Astrocyte of the hippocampus (primary cell): ENCODE measurements around the gene PARD3.
"Not testable (repeated sequence)": the region's sequence is repeated elsewhere in the genome, so short reads cannot be mapped to it uniquely, and the experiment has no call there.

ENCODE experiments used
- DNase-seq: peaks from one replicate; pipeline ENCODE4 v3.0.0; 2011; ENCODE audit warnings: low read depth, low spot score

The PARD3 gene

DNA sequence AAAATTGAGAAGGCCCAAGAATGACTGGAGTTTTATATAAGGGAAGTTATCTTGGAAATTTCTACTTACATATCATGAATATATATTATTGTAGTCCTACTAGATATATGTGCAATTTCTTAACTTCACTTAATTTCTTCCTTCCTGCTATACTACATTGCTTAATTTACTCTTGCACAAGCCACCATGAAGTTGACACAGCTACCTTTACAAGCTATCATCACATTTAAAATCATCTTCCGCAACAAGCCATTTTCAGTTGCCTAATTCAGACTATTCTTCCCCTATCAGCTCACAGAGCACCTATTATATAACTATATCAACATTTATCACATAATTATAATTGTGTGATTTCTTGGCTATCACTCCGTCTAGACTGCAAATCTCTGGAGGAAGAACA is 418.4 kb downstream of the PARD3 start:
- no peak for DNase-seq

DNA sequence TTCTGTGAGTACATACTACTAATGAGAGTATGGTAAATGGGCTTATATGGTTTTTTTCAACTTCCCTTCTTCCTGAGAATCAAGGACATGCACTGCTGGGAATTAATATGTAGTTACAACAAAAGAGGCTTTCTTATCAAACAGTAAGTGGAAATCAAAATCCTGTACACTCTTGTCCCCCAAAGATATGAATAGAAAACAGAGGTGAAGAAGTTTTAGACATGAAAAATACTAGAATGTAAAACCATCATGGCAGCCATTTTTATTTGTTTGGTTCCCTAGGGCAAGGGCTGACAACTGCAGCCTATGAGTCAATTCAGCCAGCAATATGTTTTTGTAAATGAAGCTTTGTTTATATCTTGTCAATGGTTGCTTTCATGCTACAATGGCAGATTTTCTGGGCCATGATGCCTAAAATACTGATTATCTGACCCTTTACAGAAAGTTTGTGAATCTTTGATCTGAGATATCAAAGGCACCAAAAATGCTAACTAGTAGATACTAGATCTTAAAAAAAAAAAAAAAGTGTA is 422.4 kb downstream of the PARD3 start:
- DNase-seq: no peak

DNA sequence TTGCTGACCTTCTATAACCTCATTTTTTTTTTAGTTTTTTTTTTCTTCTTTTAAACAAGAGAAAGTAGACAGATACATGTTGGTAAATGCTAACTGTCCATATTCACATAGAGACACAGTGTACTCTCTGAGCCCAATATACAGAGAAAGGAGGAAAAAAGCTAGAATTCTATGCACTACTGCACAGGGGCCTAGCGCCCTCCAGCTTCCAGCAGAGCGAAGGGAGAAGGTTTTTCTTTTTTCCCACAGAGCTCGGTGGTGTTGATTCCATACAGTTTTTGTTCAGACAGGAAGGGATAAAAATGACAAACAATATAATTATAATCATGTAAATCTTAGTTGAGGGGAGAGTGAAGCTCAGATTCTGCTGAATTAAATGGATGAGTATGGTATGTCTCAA is 423.9 kb downstream of the PARD3 start:
- not testable (repeated sequence) for DNase-seq

DNA sequence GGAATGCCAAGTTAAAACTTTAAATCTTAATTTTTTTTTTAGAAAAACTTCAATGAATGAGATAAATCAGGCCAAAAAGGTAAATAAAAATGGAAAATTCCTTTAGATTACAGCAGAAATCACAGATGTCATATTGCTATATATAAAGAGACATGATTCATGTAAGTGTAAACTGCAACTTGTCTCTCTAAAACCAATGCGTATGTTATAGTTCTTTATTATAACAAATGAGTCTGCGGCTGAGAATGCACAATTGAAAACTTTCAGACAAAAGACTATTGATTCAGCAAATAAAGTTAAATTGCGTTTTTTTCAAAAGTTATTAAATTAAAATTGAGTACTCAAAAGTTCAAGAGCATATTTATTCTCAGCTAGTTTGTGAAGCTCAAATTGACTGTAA is 425.3 kb downstream of the PARD3 start:
- DNase-seq: no peak

DNA sequence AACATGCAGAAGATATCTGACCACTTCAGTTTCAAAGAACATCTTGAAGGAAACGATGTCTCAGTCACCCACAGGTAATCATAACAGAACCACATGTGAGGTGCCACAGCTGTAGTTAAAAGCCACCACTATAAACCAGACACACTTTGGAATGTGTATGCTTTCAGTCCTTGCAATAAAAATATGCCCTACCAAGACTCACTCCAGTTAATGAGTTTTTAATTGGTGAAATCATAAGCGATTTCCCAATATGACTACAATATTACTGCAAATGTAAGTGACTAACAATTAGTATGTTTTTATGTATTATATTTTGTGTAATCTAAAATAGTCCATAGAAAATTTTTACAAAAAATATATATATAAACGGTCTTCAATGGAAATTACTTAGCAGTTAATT is 428.2 kb downstream of the PARD3 start:
- DNase-seq: no peak

DNA sequence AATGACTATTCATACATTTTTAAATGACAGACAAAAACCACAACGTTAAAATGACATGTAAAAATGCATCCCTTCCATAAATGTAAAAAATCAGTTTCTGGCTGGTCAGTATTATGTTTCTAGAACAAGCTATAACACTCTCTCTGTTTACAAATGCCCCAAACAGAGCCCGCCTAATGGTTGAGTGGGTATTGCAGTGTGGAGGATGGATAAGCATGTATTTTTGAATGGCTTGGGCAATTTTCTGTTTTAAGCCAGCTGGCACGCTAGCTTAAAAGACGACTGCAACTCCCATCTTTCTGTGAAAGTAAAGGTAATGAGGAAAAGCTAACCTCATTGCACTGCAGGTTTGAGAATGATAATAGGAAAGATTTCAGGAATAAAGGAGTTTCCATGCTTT is 430.7 kb downstream of the PARD3 start:
- DNase-seq: no peak

DNA sequence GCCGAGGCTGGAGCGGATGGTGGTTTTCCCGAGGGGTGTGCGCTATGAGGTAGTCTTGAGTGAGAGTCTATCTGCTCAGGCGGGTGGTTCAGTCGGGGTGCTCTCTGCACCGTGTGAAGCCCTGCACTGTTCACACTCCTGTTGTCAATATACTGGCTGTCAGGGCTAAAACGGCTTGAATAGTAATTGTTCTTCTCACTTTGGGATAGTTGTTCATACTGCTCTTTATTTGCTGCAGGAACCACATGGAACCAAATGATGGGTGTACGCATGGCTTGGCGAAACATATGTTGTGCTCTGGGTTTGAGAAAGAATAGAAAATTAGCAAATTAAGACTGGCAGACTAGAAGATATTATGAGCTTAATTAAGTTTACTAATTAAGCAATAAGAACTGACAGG is 432.5 kb downstream of the PARD3 start:
- no peak for DNase-seq

DNA sequence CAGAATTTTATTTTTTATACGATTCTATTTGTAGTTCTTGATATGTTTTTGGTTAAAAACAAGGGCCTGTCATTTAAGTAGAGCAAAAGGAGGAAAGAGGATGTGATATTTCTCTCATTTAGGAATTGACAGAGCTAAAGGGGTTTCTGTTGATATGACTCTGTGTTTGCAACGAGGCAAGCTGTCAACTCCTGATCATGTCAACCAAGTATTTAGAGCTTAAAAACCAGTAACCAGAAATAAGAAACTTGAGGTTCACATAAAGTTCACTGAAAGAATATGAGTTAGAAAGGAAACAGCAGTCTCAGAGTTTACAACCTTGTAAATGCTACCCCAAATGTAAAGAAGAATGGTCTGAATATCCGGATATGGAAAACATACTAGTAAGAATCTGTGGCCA is 434.2 kb downstream of the PARD3 start:
- no peak for DNase-seq

DNA sequence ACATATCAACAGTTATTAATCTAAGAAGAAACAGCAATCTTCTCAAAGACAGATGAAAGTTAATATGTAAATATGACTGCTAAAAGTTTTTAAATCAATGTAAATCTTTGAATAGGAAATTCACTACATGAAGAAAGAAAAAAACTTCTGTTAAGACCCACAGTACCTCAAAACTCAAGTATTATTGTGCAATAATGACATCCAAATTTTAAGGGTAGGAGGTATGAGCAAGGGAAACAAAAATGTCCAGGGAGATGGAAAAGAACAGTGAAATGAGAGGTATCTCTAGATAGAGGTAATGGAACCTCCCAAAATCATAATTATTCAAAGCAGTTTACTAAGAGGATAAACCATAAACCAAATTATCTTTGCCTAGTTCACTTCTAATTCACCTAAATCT is 436.8 kb downstream of the PARD3 start:
- DNase-seq: no peak

DNA sequence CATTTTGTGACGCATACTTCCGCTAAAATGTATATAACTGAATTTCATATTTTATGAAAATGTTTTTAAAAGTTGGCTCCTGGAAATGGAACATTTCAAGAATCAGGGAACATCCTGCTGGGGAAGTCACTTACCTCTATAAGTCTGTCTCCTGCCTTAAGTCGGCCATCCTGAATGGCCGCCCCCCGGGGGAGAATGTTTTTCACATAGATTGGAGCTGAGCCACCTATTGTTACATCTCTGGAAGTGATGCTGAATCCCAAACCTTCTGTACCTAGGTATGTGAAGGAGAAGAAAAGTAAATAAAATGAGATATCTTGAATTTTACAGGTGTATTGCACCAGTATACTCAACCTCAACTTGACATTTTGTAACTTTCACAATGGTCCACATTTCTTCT is 437.3 kb downstream of the PARD3 start:
- no peak for DNase-seq

DNA sequence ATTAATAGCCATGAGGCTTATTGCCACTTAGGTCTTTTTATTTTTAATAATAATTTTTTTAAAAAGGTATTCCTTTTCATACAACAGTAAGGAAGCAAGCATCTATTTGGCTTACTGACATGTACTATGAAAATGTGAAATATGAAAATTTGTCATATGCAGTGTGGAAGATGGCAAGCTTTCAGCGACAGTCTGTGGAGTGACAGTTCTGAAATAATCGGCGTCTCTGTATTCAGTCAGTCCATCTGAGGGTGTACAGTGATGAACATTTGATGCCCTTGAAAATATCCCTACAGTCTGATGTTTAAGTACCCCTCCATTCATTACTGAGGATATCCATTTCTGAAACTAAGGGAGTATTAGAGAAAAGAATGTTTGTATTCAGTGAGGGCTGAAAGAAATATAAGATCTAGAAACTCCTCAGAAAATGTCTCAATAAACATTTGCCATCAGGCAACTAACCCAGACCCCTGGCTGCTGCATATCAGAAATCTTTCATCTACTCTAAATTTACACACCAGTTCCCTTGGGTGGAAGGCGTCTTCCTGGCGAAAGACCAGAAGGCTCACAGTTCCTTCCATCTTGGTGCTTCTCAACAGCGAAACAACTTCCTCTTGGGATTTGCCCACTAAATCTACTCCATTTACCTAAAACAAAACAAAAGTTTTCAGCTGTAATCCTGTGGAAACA is 440.6 kb downstream of the PARD3 start:
- no peak for DNase-seq

DNA sequence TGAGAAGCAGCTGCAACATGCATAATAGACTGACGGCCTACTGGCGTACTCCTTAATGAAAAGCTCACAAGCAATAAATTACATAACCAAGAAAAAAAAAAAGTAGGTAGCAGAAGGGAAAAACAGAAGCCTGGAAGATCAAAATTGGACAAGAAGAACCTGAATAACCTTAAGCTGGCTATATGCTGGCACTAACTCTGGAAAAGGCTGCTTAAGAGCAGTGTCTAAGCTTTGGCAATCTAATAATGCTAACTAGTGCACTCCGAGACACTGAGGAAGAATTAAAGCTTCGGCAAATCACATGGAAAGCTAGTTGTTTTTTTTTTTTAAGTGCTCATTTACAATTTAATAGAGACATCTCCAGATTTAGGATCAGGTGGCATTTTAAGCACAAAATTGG is 441.9 kb downstream of the PARD3 start:
- DNase-seq: no peak

DNA sequence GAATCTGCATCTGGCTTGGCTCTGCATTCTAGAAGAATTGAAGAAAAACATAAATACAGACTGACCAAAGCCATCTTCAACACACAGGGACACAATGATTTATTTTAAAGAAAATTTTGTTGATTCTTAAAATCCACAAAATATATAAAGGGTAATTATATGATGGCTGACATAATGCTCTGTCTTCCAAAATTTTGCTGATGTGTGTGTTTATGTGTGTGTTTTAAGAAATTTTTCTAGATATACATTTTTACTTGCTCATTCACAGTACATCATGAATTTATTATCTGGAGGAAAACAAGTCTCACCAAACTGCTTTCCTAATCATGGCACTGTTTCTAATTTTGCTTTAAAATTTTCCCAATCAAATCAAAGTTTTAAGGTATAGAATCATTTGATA is 442.6 kb downstream of the PARD3 start:
- no peak for DNase-seq

DNA sequence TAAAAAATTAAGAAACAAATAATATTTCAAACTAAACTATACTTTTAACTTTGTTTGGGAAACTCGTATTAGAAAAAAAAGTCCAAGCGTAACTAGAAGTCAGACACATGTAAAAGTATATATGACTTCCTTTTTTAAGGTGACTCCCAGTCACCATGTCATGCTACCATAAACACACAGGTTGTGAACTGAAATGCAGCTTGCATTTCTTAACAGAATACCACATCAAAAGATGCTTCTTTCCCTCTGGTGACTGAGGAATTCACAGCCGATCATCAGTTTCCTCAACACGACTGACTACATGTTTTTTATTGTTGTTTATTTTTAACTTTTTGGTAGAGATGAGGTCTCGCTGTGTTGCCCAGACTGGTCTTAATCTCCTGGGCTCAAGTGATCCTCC is 445.0 kb downstream of the PARD3 start:
- DNase-seq: no peak

DNA sequence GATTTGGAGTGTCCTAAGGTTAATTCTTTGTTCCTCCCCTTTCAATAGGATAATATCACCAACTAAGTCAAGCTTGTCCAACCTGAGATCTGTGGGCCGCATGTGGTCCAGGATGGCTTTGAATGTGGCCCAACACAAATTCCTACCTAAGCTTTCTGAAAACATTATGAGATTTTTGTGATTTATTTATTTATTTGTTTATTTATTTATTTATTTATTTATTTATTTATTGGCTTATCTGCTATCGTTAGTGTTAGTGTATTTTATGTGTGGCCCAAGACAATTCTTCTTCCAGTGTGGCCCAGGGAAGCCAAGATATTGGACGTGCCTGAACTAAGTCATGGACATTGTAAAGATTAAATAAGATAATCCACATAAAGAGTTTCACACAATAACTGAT is 446.0 kb downstream of the PARD3 start:
- no peak for DNase-seq

DNA sequence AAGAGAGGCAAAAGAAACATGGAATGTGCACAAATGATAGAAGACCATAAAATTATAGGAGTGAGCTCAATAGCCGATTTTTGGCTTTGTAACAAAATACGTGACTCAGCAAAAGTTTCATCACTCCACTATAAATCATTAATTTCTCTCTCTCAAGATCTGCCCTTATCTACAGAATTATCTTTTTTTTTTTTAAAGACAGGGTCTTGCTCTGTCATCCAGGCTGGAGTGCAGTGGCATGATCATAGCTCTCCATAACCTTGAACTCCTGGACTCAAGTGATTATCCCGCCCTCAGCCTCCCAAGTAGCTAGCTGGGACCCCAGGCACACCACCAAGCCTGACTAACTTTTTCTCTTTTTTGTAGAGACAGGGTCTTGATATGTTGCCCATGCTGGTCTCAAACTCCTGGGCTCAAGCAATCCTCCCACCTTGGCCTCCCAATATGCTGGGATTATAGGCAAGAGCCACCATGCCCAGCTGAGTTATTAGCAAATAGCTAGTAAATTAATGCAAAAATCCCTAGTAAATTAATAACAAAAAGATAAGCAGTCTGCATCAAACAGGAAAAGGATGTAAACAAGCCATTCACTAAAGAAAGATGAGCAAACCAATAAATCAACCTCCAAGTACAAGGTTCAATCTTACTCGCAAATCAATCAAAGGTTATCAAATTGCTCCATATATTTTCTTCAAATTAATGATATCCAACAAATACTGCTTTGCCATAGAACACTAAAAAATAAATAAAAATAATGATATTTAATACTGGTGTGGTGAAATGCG is 450.7 kb downstream of the PARD3 start:
- no peak for DNase-seq

DNA sequence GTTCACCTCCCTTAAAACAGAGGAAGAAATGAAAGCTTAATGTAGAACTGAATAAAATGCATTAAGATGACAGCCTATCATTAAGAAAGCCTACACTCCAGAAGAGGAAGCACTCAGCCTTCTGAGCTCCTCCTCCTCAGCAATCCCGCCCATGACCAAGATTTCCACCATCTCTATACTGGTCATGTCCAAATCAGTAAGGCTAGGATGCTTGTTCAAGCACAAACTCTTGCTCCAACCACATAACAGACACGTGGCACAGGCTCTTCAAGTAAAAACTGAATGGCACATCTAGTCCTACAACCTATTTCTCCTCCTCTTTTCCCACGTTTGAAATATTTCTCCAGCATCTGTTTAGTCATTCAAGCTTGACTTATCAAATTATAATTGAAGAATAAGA is 454.1 kb downstream of the PARD3 start:
- no peak for DNase-seq

DNA sequence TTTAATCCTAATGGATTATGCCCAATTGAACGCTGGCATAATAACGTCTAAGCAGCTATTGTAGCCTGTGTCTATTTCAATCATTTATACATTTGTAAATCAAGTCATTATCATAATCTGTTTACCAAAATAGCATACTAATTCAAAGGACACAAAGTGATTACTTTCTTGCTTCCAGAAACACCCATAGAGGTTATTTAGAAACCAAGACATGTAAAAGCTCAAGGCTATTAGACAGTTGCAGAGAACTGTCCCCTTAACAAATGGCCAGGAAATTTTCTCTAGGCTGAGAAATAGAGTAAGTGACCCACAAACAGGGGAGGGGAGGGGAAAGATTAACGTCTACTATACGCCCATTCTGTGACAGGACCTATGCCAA is 455.7 kb downstream of the PARD3 start:
- no peak for DNase-seq

DNA sequence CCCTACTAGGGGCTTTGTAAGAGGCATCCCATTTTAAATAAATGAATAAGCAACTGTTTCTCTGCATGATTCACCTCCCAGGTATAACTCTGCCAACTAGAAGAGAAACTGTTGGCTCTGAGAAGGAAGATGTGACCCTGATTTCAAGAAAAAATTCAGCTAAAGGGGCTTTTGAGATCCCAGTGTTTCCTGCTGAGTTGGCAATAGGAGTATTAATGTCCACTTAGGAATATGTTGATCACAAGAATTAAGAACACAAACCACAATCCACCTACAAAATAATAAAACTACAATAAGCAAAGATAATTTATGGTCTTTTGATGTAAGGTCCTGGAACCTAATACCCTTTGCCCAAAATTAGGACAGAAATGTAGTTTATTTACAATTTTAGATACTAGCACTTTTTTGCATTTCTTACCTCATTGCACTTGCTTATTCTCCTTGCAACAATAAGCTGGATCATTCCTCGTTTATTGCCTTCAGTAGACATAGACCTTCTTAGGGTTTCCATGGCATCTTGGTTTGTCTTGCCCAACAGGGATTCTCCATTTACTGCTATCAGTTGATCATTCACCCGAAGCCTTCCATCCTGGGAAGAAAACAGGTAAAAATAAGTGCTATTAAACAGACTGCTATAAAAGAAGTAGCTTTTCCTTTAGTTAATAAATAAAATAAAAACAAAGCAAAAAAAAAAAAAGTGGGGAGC is 456.2 kb downstream of the PARD3 start:
- DNase-seq: no peak

DNA sequence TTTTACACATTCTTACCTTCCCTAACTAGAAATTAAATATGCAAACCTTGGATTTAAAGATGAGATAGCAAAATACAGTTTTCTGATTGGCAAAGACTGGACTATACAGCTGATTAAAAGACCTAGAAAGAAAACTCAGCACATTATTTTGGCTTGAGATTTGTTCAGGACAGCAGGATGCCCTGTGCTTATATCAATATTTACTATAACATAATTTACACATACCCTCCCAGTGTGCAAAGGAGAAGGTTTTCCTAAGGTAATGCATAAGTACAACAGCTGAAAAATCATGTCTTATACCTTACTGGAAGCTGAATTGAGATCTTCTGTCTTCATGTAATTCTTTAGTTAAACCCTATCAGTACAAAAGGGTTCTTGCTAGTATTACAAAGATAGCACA is 458.6 kb downstream of the PARD3 start:
- no peak for DNase-seq

DNA sequence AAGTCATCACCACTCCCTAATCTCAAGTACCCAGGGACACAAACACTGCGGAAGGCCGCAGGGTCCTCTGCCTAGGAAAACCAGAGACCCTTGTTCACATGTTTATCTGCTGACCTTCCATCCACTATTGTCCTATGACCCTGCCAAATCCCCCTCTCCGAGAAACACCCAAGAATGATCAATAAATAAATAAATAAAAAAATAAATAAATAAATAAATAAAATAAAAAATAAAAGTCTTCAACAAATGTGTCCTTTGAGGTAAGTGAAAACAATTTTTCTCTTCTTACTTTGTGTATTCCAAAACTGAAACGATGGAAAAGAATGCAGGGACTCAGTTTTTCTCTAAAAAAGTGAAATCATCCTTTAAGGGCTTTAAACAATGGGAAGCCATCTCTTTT is 461.6 kb downstream of the PARD3 start:
- not testable (repeated sequence) for DNase-seq

DNA sequence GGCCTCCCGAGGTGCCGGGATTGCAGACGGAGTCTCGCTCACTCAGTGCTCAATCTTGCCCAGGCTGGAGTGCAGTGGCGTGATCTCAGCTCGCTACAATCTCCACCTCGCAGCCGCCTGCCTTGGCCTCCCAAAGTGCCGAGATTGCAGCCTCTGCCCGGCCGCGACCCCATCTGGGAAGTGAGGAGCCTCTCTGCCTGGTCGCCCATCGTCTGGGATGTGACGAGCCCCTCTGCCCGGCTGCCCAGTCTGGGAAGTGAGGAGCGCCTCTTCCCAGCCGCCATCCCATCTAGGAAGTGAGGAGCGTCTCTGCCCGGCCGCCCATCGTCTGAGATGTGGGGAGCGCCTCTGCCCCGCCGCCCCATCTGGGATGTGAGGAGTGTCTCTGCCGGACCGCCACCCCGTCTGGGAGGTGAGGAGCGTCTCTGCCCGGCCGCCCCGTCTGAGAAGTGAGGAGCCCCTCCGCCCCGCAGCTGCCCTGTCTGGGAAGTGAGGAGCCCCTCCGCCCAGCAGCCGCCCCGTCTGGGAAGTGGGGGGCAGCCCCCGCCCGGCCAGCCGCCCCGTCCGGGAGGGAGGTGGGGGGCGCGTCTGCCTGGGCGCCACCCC is 462.4 kb downstream of the PARD3 start:
- DNase-seq: not testable (repeated sequence)
